LNCaP clone FGC (cell line): ENCODE data around the gene DARS2.
"Not testable (repeated sequence)": the region's sequence is repeated elsewhere in the genome, so short reads cannot be mapped to it uniquely, and the experiment has no call there.

ENCODE experiments used
- DNase-seq: peaks from one replicate; pipeline ENCODE4 v3.0.0-alpha.2; 2011; ENCODE audit warnings: low read depth
- H3K4me3 ChIP-seq: 2 replicates; pipeline ENCODE4 v1.5.1; 2011; ENCODE audit warnings: mild to moderate bottlenecking, low read depth, low read length, control low read depth
- CTCF ChIP-seq: IDR thresholded peaks from 2 replicates; pipeline ENCODE4 v1.5.1; 2012; ENCODE audit warnings: mild to moderate bottlenecking; ENCODE audit not compliant: control insufficient read depth, insufficient read depth; ENCODE audit errors: extremely low read depth

DARS2 gene

DNA sequence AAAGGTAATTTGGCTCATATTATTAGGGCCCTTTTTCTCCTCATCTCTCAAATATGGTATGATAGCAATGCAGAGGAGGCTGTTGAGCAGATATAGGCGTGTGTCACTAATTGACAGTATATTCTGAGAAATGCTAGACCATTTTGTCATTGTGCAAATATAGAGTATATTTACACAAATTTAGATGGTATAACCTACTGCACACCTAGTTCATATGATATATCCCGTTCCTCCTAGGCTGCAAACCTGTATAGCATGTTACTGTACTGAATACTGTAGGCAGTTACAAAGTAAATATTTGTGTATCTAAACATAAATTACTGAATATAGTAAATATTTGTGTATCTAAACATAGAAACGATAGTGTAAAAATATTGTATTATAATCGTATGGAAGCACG, 52.3 kb downstream of the DARS2 start:
- no peak overlapping the region; the same call in 1 of the 2 replicates for H3K4me3 ChIP-seq
- peak; percentile 64 for DNase-seq
- TF ChIP-seq CTCF, result no peak

- no peak for DNase-seq
- no peak overlapping the region for H3K4me3 ChIP-seq
- no peak for TF ChIP-seq CTCF
Measured at GRCh38 chr1:173878251-173878650, 53.8 kb downstream of the DARS2 start.

DNA sequence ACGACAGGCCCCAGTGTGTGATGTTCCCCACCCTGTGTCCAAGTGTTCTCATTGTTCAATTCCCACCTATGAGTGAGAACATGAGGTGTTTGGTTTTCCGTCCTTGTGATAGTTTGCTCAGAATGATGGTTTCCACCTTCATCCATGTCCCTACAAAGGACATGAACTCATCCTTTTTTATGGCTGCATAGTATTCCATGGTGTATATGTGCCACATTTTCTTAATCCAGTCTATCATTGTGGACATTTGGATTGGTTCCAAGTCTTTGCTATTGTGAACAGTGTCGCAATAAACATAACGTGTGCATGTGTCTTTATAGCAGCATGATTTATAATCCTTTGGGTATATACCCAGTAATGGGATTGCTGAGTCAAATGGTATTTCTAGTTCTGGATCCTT, 56.6 kb downstream of the DARS2 start:
- not testable (repeated sequence) for DNase-seq, H3K4me3 ChIP-seq

DNA sequence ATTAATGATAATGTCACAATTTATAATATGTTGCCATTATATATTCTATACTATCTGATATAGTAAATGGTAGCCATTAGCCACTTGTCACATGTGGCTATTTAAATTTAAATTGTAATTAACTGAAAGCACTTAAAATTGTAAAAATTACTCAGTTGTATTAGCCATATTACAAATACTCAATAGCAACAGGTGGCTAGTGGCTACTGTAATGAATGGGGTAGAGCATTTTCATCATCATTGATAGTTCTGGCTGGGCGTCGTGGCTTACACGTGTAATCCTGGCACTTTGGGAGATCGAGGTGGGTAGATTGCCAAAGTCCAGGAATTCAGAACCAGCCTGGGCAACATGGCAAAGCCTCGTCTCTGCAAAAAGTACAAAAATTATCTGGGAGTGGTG, 60.2 kb downstream of the DARS2 start:
- no peak overlapping the region for H3K4me3 ChIP-seq
- no peak for DNase-seq
- no peak for TF ChIP-seq CTCF

DNA sequence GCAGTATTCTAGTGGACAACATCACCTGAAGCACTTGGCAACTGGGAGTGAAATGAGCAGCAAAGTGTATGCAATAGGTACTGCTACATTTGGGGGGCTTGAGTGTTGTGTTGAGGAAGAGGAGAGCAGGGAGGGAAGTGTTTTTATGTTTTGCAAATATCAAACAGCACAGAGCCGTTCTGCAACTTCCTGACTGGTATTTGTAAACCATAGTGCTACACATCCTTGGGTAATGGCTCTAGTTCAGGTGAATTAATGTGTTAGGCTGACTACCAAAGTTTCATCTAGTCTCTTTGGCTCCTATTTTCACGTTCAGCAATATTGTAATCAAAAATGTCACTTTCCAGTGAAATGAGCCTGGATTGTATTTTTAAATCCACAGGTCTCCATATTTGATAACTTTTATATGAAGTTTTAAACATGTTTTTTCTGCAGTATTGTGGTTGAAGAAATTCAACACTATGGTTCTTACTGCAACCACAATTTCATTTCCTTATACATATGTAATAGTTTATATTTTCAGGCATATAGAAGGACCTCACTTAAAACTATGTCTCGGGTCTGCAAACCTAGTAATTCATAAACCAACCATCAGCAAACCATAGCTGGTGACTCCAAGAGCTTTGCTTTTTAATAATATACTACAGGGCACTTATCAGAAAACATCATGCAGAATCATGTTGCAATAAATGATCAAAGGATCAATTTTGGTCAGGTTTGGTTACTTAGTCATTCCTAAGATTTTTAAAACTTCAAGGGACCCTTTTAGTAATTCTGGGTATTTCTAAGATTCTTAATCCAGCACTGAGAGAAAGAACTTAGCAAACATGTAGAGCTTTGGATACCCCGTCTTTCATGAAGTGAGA, 62.5 kb downstream of the DARS2 start:
- H3K4me3 ChIP-seq, result no peak overlapping the region
- no peak for TF ChIP-seq CTCF
- no peak for DNase-seq

DNA sequence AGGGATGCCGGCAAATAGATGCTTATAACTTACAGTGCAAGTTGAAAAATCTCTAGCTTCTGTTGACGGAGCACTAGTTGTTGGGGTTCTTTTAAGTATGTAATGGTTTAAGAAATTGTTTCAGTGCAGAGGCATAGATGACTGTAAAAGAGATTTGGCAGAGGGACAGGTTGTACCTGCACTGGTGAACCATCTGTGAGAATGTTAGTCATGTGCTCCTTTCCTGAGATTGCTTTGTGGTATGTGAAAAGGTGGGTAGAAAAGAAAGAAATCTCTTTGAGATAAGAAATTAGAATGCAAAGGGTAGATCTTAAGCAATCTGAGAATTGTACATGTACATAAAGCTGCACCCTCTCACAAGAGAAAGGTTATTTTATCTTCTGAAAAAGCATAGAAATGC, 63.2 kb downstream of the DARS2 start:
- DNase-seq, result no peak
- H3K4me3 ChIP-seq, result no peak overlapping the region
- no peak for TF ChIP-seq CTCF

- TF ChIP-seq CTCF, result no peak
- H3K4me3 ChIP-seq, result no peak overlapping the region
- no peak for DNase-seq
Measured at GRCh38 chr1:173888749-173889148, 64.3 kb downstream of the DARS2 start.
